HEK293 (cell line): ENCODE results near the gene DCLK3.

ENCODE experiments used
- CTCF ChIA-PET: fragments of 350-600 bp; formaldehyde crosslinking; extraction: SDS; loops from one replicate; lab custom pipeline; 2021; ENCODE audit warnings: antibody characterized with exemption; lab: Yijun Ruan, JAX
- POLR2A ChIA-PET: fragments of 300-600 bp; formaldehyde crosslinking; extraction: SDS; loops from one replicate; lab custom pipeline; 2020; ENCODE audit warnings: antibody characterized with exemption, inconsistent platforms; lab: Yijun Ruan, JAX
- H3K27ac ChIP-seq: fragments of 200-500 bp; sonication (Bioruptor generic); 2 replicates; pipeline ENCODE4 v1.5.1; 2014; ENCODE audit warnings: low read depth, low read length, control low read depth, inconsistent platforms; ENCODE audit errors: extremely low read depth
- H3K36me3 ChIP-seq, 2 experiments: fragments of 200-500 bp in 1 of 2; sonication (Bioruptor generic) in 1 of 2; 1 replicate in 1 of 2; 2 replicates in 1 of 2; pipeline ENCODE4 v1.5.1; 2014 to 2017; ENCODE audit warnings: inconsistent platforms in 2 of 2, low read length in 2 of 2; ENCODE audit not compliant: control insufficient read depth in 2 of 2, insufficient read depth in 1 of 2
- H3K4me1 ChIP-seq: fragments of 200-500 bp; sonication (Bioruptor generic); 2 replicates; pipeline ENCODE4 v1.5.1; 2014; ENCODE audit warnings: mild to moderate bottlenecking, low read length, inconsistent platforms; ENCODE audit not compliant: control insufficient read depth, insufficient read depth
- H3K4me3 ChIP-seq: 2 replicates; pipeline ENCODE4 v1.5.1; 2011; ENCODE audit warnings: low read depth, mild to moderate bottlenecking, control low read depth, low read length, moderate library complexity
- H3K9me3 ChIP-seq: fragments of 200-500 bp; sonication (Bioruptor generic); 2 replicates; pipeline ENCODE4 v1.5.1; 2014; ENCODE audit warnings: low read depth, low read length, inconsistent platforms; ENCODE audit not compliant: control insufficient read depth, insufficient read depth
- BCL11A ChIP-seq: fragments of 450-650 bp; formaldehyde crosslinking; IDR thresholded peaks from 2 replicates; pipeline ENCODE4 v1.5.1; 2016; ENCODE audit warnings: low read depth, missing biosample characterization, missing genetic modification characterization
- BCL11B ChIP-seq: fragments of 450-650 bp; formaldehyde crosslinking; IDR thresholded peaks from 2 replicates; pipeline ENCODE4 v1.5.1; 2016; ENCODE audit warnings: low read depth, missing biosample characterization, missing genetic modification characterization
- EGR2 ChIP-seq: fragments of 450-650 bp; formaldehyde crosslinking; IDR thresholded peaks from 2 replicates; pipeline ENCODE4 v1.5.1; 2016; ENCODE audit warnings: low read depth, missing biosample characterization, missing genetic modification characterization
- GFI1B ChIP-seq: fragments of 450-650 bp; formaldehyde crosslinking; IDR thresholded peaks from 2 replicates; pipeline ENCODE4 v1.5.1; 2016; ENCODE audit warnings: missing biosample characterization, missing genetic modification characterization
- GLIS2 ChIP-seq: fragments of 450-650 bp; formaldehyde crosslinking; IDR thresholded peaks from 2 replicates; pipeline ENCODE4 v1.5.1; 2016; ENCODE audit warnings: missing biosample characterization, missing genetic modification characterization
- KLF16 ChIP-seq: fragments of 450-650 bp; formaldehyde crosslinking; IDR thresholded peaks from 2 replicates; pipeline ENCODE4 v1.5.1; 2017; ENCODE audit warnings: missing biosample characterization, missing genetic modification characterization
- SETDB1 ChIP-seq: IDR thresholded peaks from one replicate; pipeline ENCODE4 v1.6.1; 2017; ENCODE audit warnings: mild to moderate bottlenecking, low read length, moderate library complexity, mixed read lengths; ENCODE audit not compliant: insufficient read length
- YY2 ChIP-seq: fragments of 450-650 bp; formaldehyde crosslinking; IDR thresholded peaks from 2 replicates; pipeline ENCODE4 v1.5.1; 2016; ENCODE audit warnings: missing biosample characterization, missing genetic modification characterization
- ZBTB48 ChIP-seq: fragments of 450-650 bp; formaldehyde crosslinking; IDR thresholded peaks from 2 replicates; pipeline ENCODE4 v1.5.1; 2016; ENCODE audit warnings: missing biosample characterization, missing genetic modification characterization
- ZNF112 ChIP-seq: fragments of 450-650 bp; formaldehyde crosslinking; IDR thresholded peaks from 2 replicates; pipeline ENCODE4 v1.5.0; 2017; ENCODE audit warnings: missing biosample characterization, missing genetic modification characterization
- ZNF138 ChIP-seq: fragments of 450-650 bp; formaldehyde crosslinking; IDR thresholded peaks from 2 replicates; pipeline ENCODE4 v1.5.1; 2016; ENCODE audit warnings: missing biosample characterization, missing genetic modification characterization, borderline replicate concordance
- ZNF175 ChIP-seq: fragments of 450-650 bp; formaldehyde crosslinking; IDR thresholded peaks from 2 replicates; pipeline ENCODE4 v1.5.1; 2016; ENCODE audit warnings: missing biosample characterization, missing genetic modification characterization
- ZNF202 ChIP-seq: fragments of 450-650 bp; formaldehyde crosslinking; IDR thresholded peaks from 2 replicates; pipeline ENCODE4 v1.5.1; 2016; ENCODE audit warnings: missing biosample characterization, missing genetic modification characterization, borderline replicate concordance
- ZNF433 ChIP-seq: fragments of 450-650 bp; formaldehyde crosslinking; IDR thresholded peaks from 2 replicates; pipeline ENCODE4 v1.5.1; 2016; ENCODE audit warnings: missing biosample characterization, missing genetic modification characterization, low read depth
- ZNF544 ChIP-seq: fragments of 450-650 bp; formaldehyde crosslinking; IDR thresholded peaks from 2 replicates; pipeline ENCODE4 v1.5.0; 2017; ENCODE audit warnings: missing biosample characterization, missing genetic modification characterization
- ZNF623 ChIP-seq: fragments of 450-650 bp; formaldehyde crosslinking; IDR thresholded peaks from 2 replicates; pipeline ENCODE4 v1.5.1; 2016; ENCODE audit warnings: missing biosample characterization, missing genetic modification characterization
- ZNF654 ChIP-seq: fragments of 450-650 bp; formaldehyde crosslinking; IDR thresholded peaks from 2 replicates; pipeline ENCODE4 v1.5.1; 2016; ENCODE audit warnings: low read depth, missing biosample characterization, missing genetic modification characterization
- ZNF658 ChIP-seq: fragments of 450-650 bp; formaldehyde crosslinking; IDR thresholded peaks from 2 replicates; pipeline ENCODE4; 2016; ENCODE audit warnings: missing biosample characterization, missing genetic modification characterization
- TF ChIP-seq, protein P1 (sequence below): fragments of 450-650 bp; formaldehyde crosslinking; IDR thresholded peaks from 2 replicates; pipeline ENCODE4 v1.5.1; 2016; ENCODE audit warnings: missing biosample characterization, missing genetic modification characterization
- TF ChIP-seq, protein P2 (sequence below): fragments of 450-650 bp; formaldehyde crosslinking; IDR thresholded peaks from 2 replicates; pipeline ENCODE4 v1.5.1; 2016; ENCODE audit warnings: missing biosample characterization, missing genetic modification characterization
- TF ChIP-seq, protein P3 (sequence below): fragments of 450-650 bp; formaldehyde crosslinking; IDR thresholded peaks from 2 replicates; pipeline ENCODE4 v1.5.1; 2016; ENCODE audit warnings: missing biosample characterization, missing genetic modification characterization
- TF ChIP-seq, protein P4 (sequence below): fragments of 450-650 bp; formaldehyde crosslinking; IDR thresholded peaks from 2 replicates; pipeline ENCODE4 v1.5.1; 2016; ENCODE audit warnings: missing biosample characterization, missing genetic modification characterization

DCLK3 gene

DNA sequence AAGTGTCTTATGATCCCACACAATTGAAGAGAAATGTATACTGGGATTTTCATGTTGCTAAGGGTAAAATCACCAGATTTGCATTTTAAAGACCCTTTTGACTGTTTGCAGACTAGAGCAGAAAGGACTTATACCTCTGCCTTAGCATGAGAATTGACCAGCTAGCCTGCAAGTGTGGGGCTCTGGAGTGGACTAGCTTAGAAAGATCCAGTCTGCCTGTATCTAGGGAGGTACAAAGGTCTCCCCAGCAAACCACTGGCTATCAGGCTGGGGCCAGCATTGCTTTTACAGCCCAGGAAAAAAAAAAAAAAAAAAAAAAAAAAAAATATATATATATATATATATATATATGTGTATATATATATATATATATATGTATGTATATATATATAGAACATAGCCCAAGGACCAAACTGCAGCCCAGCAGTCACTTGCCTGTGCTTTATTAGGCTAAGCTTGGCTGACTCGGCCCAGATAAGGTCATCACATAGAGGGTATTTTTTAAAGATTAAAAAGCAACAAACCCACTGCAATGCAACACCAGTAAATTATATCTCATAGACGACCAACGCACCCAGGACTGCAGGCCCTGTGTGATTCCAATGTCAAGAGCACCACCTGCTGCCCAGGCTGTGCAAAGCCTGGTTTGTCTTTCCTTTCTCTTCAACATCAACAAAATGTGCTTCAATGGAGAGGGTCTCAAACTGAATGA lies 63.7 kb downstream of the DCLK3 start:
- TF ChIP-seq EGR2 (tag by site-specific recombination) (no peak), ZNF433 (tag by site-specific recombination) (no peak), BCL11B (tag by site-specific recombination) (no peak), ZNF175 (tag by site-specific recombination) (no peak), BCL11A (no peak), ZNF654 (tag by site-specific recombination) (peak; percentile 86), ZBTB48 (tag by site-specific recombination) (no peak), ZNF112 (no peak), KLF16 (tag by site-specific recombination) (no peak), ZNF544 (tag by site-specific recombination) (no peak), GLIS2 (tag by site-specific recombination) (no peak), ZNF202 (tag by site-specific recombination) (no peak), YY2 (tag by site-specific recombination) (no peak)
- TF ChIP-seq, protein P1, sequence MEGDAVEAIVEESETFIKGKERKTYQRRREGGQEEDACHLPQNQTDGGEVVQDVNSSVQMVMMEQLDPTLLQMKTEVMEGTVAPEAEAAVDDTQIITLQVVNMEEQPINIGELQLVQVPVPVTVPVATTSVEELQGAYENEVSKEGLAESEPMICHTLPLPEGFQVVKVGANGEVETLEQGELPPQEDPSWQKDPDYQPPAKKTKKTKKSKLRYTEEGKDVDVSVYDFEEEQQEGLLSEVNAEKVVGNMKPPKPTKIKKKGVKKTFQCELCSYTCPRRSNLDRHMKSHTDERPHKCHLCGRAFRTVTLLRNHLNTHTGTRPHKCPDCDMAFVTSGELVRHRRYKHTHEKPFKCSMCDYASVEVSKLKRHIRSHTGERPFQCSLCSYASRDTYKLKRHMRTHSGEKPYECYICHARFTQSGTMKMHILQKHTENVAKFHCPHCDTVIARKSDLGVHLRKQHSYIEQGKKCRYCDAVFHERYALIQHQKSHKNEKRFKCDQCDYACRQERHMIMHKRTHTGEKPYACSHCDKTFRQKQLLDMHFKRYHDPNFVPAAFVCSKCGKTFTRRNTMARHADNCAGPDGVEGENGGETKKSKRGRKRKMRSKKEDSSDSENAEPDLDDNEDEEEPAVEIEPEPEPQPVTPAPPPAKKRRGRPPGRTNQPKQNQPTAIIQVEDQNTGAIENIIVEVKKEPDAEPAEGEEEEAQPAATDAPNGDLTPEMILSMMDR (tag by site-specific recombination) = peak; percentile 54
- TF ChIP-seq, protein P2, sequence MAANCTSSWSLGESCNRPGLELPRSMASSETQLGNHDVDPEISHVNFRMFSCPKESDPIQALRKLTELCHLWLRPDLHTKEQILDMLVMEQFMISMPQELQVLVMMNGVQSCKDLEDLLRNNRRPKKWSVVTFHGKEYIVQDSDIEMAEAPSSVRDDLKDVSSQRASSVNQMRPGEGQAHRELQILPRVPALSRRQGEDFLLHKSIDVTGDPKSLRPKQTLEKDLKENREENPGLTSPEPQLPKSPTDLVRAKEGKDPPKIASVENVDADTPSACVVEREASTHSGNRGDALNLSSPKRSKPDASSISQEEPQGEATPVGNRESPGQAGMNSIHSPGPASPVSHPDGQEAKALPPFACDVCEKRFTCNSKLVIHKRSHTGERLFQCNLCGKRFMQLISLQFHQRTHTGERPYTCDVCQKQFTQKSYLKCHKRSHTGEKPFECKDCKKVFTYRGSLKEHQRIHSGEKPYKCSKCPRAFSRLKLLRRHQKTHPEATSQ (tag by site-specific recombination) = no peak
- TF ChIP-seq, protein P3, sequence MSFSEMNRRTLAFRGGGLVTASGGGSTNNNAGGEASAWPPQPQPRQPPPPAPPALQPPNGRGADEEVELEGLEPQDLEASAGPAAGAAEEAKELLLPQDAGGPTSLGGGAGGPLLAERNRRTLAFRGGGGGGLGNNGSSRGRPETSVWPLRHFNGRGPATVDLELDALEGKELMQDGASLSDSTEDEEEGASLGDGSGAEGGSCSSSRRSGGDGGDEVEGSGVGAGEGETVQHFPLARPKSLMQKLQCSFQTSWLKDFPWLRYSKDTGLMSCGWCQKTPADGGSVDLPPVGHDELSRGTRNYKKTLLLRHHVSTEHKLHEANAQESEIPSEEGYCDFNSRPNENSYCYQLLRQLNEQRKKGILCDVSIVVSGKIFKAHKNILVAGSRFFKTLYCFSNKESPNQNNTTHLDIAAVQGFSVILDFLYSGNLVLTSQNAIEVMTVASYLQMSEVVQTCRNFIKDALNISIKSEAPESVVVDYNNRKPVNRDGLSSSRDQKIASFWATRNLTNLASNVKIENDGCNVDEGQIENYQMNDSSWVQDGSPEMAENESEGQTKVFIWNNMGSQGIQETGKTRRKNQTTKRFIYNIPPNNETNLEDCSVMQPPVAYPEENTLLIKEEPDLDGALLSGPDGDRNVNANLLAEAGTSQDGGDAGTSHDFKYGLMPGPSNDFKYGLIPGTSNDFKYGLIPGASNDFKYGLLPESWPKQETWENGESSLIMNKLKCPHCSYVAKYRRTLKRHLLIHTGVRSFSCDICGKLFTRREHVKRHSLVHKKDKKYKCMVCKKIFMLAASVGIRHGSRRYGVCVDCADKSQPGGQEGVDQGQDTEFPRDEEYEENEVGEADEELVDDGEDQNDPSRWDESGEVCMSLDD = no peak
- POLR2A ChIA-PET = interaction anchor here (0.7 kb wide), 1 partner anchor 23 kb away, joined by 5 read pairs; no protein-coding TSS in a partner anchor
- Histone ChIP-seq H3K27ac (no peak overlapping the region), H3K9me3 (no peaks in the 10 kb centered on the region), H3K4me3 (no peak overlapping the region), H3K4me1 (no peaks in the 10 kb centered on the region), H3K36me3 (no peaks in the 10 kb centered on the region)
- CTCF ChIA-PET = interaction anchor here (0.5 to 1.3 kb wide), 7 partner anchors 21 to 735 kb away, joined by 3 to 8 read pairs (median 3); no protein-coding TSS in a partner anchor

DNA sequence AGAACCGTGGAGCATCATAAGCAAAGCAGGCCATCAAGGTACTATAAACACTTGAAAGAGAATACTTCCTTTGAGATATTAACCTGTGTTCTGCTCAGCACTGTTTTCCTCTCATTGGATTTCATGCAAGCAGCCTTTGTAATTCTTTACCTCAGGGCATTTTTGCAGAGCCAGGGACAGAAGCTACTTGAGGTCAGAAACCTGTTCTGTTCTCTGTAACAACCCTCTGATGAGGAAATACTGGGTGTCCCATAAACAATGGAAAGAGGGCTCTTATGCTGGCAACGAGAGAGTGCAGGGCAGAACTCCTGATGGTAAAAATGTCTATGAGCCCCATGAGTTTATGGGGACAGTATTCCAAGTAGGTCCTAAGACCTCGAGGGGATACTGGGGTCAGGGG lies 66.0 kb downstream of the DCLK3 start:
- Histone ChIP-seq H3K36me3 (no peaks in the 10 kb centered on the region), H3K4me1 (no peaks in the 10 kb centered on the region), H3K9me3 (no peaks in the 10 kb centered on the region), H3K4me3 (no peak overlapping the region), H3K27ac (no peak overlapping the region)
- ChIA-PET CTCF (interaction anchor here (1.3 to 2.3 kb wide), 4 partner anchors 96 to 733 kb away, joined by 3 to 9 read pairs (median 6); no protein-coding TSS in a partner anchor), POLR2A (no interaction called here)
- TF ChIP-seq GFI1B (tag by site-specific recombination) (no peak), ZNF623 (tag by site-specific recombination) (no peak), ZNF658 (tag by site-specific recombination) (no peak), SETDB1 (no peak), ZNF138 (tag by site-specific recombination) (no peak)
- TF ChIP-seq, protein P4, sequence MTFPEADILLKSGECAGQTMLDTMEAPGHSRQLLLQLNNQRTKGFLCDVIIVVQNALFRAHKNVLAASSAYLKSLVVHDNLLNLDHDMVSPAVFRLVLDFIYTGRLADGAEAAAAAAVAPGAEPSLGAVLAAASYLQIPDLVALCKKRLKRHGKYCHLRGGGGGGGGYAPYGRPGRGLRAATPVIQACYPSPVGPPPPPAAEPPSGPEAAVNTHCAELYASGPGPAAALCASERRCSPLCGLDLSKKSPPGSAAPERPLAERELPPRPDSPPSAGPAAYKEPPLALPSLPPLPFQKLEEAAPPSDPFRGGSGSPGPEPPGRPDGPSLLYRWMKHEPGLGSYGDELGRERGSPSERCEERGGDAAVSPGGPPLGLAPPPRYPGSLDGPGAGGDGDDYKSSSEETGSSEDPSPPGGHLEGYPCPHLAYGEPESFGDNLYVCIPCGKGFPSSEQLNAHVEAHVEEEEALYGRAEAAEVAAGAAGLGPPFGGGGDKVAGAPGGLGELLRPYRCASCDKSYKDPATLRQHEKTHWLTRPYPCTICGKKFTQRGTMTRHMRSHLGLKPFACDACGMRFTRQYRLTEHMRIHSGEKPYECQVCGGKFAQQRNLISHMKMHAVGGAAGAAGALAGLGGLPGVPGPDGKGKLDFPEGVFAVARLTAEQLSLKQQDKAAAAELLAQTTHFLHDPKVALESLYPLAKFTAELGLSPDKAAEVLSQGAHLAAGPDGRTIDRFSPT (tag by site-specific recombination) = no peak
